ENCODE results near the gene ERMP1. TPM values are rescaled to one million over a fixed set of nuclear protein-coding genes. Genes with fewer than 3 reads are reported as not detected.

The ERMP1 gene
- total and polyA plus RNA-seq, 10 of the 15 experiments (the other 5 are each of a cell fraction or from before 2014, with no cell fraction given) = 2.4 to 42.1 (median 8.1) TPM

GRCh38 chr9:5767968-5768932 is 64.7 kb downstream of the ERMP1 start (continued):
- TF ChIP-seq YY1 (IDR thresholded peaks at IDR 0.05; ENCODE audit: low read depth, low read length) = no peak
- peak in 1 of 2 experiments; percentile 4; a peak in 1 of 4 replicates for TF ChIP-seq BHLHE40 (IDR thresholded peaks at IDR 0.05; ENCODE audit: borderline replicate concordance in 1 of 2, low read depth in 2 of 2, low read length in 1 of 2)
- TF ChIP-seq NBN (IDR thresholded peaks at IDR 0.05) = 0 out of 2 replicates have a peak, but pooled peaks have one; percentile 34
- TF ChIP-seq IKZF1 (conservative IDR thresholded peaks at IDR 0.05) = peak; percentile 6; the same call in 1 of the 2 replicates
- TF ChIP-seq JUNB (IDR thresholded peaks at IDR 0.05) = peak; percentile 79
- peak; percentile 75 for TF ChIP-seq ATF7 (IDR thresholded peaks at IDR 0.05; ENCODE audit: low read depth)
- no peak for TF ChIP-seq ZNF207 (IDR thresholded peaks at IDR 0.05; ENCODE audit: borderline replicate concordance)
- TF ChIP-seq GABPA (IDR thresholded peaks at IDR 0.05; ENCODE audit: low read depth) = 0 out of 2 replicates have a peak, but pooled peaks have one; percentile 39
- peak; percentile 46 to 59; a peak in 2 of 4 replicates for TF ChIP-seq IKZF2 (IDR thresholded peaks at IDR 0.05)
- TF ChIP-seq MEF2A (IDR thresholded peaks at IDR 0.05; ENCODE audit: insufficient read depth, low read depth, low read length) = peak; percentile 68; the same call in 1 of the 2 replicates
- TF ChIP-seq SKIL (IDR thresholded peaks at IDR 0.05; ENCODE audit: low read depth, poor library complexity, severe bottlenecking) = peak; percentile 75
- no peak for TF ChIP-seq MYB (IDR thresholded peaks at IDR 0.05; ENCODE audit: borderline replicate concordance, low read depth, low read length)

Measured in GM12878 (cell line).